ENCODE data around the gene DRAP1. TPM values are rescaled to one million over a fixed set of nuclear protein-coding genes. Genes with fewer than 3 reads are reported as not detected.

DRAP1 gene
- total RNA-seq, 1 experiment from 2014 or later: 114 TPM

DNA sequence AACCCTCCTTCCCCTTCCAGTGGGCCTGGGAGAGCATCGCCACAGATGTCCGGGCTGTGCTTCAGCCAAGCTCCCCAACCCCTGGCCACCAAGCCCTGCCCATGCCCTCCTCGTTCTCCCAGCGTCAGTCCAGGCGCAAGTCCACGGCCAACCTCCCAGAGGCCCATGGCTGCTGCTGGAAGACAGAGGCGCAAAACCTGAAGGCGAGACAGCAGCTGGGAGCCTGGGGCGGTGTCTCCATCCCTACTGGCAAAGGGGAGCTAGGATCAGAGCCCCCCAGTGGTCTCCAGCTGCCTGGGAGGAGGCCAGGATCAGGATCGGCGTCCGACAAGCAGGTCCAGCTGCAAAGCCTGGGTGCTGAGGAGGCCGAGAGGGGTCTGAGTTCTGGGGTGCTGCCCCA is 27.9 kb downstream of the DRAP1 start (continued):
- TF ChIP-seq, protein P1, sequence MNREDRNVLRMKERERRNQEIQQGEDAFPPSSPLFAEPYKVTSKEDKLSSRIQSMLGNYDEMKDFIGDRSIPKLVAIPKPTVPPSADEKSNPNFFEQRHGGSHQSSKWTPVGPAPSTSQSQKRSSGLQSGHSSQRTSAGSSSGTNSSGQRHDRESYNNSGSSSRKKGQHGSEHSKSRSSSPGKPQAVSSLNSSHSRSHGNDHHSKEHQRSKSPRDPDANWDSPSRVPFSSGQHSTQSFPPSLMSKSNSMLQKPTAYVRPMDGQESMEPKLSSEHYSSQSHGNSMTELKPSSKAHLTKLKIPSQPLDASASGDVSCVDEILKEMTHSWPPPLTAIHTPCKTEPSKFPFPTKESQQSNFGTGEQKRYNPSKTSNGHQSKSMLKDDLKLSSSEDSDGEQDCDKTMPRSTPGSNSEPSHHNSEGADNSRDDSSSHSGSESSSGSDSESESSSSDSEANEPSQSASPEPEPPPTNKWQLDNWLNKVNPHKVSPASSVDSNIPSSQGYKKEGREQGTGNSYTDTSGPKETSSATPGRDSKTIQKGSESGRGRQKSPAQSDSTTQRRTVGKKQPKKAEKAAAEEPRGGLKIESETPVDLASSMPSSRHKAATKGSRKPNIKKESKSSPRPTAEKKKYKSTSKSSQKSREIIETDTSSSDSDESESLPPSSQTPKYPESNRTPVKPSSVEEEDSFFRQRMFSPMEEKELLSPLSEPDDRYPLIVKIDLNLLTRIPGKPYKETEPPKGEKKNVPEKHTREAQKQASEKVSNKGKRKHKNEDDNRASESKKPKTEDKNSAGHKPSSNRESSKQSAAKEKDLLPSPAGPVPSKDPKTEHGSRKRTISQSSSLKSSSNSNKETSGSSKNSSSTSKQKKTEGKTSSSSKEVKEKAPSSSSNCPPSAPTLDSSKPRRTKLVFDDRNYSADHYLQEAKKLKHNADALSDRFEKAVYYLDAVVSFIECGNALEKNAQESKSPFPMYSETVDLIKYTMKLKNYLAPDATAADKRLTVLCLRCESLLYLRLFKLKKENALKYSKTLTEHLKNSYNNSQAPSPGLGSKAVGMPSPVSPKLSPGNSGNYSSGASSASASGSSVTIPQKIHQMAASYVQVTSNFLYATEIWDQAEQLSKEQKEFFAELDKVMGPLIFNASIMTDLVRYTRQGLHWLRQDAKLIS (CRISPR knock-in tag; IDR thresholded peaks at IDR 0.05; ENCODE audit: borderline replicate concordance): no peak

DNA sequence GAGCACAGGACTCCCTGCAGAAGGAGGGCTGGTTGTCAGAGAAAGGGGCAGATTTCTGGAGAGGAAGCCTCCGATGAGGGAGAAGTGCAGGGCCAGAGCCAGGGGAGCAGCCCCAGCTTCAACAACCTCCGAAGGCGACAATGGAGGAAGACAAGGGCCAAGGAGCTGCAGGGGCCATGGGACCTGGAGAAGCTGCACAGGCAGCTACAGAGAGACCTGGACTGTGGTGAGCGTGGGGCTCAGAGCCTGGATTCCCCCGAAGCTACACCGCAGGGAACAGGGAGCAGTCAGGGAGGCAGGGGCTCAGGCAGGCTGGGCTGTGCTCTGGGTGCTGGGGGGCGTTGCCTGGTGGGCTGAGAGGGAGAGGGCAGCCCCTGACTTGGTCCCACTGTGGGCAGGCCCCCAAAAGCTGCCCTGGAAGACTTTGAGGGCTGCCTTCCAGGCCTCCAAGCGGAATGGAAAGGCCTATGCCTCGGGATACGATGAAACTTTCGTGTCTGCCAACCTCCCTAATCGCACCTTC is 28.4 kb downstream of the DRAP1 start:
- ChIA-PET POLR2A (interaction anchor here (1.0 kb wide), 1 partner anchor 47 kb away, joined by 3 read pairs; the partner anchor contains the start of gene FOSL1), CTCF (interaction anchor here (0.7 to 3.9 kb wide), 7 partner anchors 10 to 168 kb away, joined by 3 to 29 read pairs (median 7); partner anchors contain the start of genes AP5B1 and FIBP)
- TF ChIP-seq, protein P2, sequence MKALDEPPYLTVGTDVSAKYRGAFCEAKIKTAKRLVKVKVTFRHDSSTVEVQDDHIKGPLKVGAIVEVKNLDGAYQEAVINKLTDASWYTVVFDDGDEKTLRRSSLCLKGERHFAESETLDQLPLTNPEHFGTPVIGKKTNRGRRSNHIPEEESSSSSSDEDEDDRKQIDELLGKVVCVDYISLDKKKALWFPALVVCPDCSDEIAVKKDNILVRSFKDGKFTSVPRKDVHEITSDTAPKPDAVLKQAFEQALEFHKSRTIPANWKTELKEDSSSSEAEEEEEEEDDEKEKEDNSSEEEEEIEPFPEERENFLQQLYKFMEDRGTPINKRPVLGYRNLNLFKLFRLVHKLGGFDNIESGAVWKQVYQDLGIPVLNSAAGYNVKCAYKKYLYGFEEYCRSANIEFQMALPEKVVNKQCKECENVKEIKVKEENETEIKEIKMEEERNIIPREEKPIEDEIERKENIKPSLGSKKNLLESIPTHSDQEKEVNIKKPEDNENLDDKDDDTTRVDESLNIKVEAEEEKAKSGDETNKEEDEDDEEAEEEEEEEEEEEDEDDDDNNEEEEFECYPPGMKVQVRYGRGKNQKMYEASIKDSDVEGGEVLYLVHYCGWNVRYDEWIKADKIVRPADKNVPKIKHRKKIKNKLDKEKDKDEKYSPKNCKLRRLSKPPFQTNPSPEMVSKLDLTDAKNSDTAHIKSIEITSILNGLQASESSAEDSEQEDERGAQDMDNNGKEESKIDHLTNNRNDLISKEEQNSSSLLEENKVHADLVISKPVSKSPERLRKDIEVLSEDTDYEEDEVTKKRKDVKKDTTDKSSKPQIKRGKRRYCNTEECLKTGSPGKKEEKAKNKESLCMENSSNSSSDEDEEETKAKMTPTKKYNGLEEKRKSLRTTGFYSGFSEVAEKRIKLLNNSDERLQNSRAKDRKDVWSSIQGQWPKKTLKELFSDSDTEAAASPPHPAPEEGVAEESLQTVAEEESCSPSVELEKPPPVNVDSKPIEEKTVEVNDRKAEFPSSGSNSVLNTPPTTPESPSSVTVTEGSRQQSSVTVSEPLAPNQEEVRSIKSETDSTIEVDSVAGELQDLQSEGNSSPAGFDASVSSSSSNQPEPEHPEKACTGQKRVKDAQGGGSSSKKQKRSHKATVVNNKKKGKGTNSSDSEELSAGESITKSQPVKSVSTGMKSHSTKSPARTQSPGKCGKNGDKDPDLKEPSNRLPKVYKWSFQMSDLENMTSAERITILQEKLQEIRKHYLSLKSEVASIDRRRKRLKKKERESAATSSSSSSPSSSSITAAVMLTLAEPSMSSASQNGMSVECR (CRISPR knock-in tag; IDR thresholded peaks at IDR 0.05; ENCODE audit: borderline replicate concordance): no peak
- TF ChIP-seq, protein P3, sequence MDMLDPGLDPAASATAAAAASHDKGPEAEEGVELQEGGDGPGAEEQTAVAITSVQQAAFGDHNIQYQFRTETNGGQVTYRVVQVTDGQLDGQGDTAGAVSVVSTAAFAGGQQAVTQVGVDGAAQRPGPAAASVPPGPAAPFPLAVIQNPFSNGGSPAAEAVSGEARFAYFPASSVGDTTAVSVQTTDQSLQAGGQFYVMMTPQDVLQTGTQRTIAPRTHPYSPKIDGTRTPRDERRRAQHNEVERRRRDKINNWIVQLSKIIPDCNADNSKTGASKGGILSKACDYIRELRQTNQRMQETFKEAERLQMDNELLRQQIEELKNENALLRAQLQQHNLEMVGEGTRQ (CRISPR knock-in tag; IDR thresholded peaks at IDR 0.05): no peak
- no peak for TF ChIP-seq MYBL2 (CRISPR knock-in tag; IDR thresholded peaks at IDR 0.05)
- TF ChIP-seq RELA (CRISPR knock-in tag; IDR thresholded peaks at IDR 0.05; ENCODE audit: borderline replicate concordance): no peak
- TF ChIP-seq EMX1 (CRISPR knock-in tag; IDR thresholded peaks at IDR 0.05): no peak
- TF ChIP-seq GABPB1 (CRISPR knock-in tag; IDR thresholded peaks at IDR 0.05): no peak
- TF ChIP-seq, protein P4, sequence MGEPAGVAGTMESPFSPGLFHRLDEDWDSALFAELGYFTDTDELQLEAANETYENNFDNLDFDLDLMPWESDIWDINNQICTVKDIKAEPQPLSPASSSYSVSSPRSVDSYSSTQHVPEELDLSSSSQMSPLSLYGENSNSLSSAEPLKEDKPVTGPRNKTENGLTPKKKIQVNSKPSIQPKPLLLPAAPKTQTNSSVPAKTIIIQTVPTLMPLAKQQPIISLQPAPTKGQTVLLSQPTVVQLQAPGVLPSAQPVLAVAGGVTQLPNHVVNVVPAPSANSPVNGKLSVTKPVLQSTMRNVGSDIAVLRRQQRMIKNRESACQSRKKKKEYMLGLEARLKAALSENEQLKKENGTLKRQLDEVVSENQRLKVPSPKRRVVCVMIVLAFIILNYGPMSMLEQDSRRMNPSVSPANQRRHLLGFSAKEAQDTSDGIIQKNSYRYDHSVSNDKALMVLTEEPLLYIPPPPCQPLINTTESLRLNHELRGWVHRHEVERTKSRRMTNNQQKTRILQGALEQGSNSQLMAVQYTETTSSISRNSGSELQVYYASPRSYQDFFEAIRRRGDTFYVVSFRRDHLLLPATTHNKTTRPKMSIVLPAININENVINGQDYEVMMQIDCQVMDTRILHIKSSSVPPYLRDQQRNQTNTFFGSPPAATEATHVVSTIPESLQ (CRISPR knock-in tag; IDR thresholded peaks at IDR 0.05): no peak
- TF ChIP-seq, protein P5, sequence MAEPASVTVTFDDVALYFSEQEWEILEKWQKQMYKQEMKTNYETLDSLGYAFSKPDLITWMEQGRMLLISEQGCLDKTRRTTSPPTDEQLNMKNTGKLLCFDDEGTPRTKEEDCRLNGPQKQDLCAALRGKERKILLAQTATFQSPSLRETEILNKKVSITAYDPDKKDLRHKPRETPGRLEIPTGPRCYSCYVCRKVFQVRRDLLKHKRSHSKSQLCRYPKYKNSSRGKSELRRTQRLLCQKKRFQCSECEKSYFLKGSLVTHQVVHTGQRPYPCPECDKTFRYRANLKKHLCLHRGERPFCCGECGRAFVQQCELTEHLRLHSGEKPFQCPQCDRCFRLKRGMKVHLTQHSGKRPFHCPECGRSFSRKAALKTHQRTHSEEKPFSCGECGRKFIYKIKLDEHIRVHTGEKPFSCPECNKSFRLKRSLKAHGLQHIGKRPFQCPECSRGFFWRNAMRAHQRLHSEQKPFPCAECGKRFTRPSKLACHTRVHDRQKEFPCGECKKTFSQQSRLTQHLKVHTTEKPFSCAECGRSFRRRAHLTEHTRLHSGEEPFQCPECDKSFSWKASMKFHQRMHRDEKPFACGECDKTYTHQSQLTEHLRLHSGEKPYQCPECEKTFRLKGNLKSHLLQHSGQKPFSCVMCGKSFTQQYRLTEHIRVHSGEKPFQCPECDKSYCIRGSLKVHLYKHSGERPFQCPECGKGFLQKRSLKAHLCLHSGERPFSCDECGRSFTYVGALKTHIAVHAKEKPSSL (CRISPR knock-in tag; conservative IDR thresholded peaks at IDR 0.05): no peak
- no peak for TF ChIP-seq FOXP1 (CRISPR knock-in tag; IDR thresholded peaks at IDR 0.05; ENCODE audit: borderline replicate concordance)
- TF ChIP-seq, protein P6, sequence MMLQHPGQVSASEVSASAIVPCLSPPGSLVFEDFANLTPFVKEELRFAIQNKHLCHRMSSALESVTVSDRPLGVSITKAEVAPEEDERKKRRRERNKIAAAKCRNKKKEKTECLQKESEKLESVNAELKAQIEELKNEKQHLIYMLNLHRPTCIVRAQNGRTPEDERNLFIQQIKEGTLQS (CRISPR knock-in tag; conservative IDR thresholded peaks at IDR 0.05): no peak
- TF ChIP-seq IRF2 (CRISPR knock-in tag; IDR thresholded peaks at IDR 0.05; ENCODE audit: borderline replicate concordance, low read depth): no peak
- TF ChIP-seq, protein P7, sequence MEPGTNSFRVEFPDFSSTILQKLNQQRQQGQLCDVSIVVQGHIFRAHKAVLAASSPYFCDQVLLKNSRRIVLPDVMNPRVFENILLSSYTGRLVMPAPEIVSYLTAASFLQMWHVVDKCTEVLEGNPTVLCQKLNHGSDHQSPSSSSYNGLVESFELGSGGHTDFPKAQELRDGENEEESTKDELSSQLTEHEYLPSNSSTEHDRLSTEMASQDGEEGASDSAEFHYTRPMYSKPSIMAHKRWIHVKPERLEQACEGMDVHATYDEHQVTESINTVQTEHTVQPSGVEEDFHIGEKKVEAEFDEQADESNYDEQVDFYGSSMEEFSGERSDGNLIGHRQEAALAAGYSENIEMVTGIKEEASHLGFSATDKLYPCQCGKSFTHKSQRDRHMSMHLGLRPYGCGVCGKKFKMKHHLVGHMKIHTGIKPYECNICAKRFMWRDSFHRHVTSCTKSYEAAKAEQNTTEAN (CRISPR knock-in tag; IDR thresholded peaks at IDR 0.05): no peak
- no peak for TF ChIP-seq ELF4 (CRISPR knock-in tag; IDR thresholded peaks at IDR 0.05; ENCODE audit: low read depth)
- TF ChIP-seq, protein P8, sequence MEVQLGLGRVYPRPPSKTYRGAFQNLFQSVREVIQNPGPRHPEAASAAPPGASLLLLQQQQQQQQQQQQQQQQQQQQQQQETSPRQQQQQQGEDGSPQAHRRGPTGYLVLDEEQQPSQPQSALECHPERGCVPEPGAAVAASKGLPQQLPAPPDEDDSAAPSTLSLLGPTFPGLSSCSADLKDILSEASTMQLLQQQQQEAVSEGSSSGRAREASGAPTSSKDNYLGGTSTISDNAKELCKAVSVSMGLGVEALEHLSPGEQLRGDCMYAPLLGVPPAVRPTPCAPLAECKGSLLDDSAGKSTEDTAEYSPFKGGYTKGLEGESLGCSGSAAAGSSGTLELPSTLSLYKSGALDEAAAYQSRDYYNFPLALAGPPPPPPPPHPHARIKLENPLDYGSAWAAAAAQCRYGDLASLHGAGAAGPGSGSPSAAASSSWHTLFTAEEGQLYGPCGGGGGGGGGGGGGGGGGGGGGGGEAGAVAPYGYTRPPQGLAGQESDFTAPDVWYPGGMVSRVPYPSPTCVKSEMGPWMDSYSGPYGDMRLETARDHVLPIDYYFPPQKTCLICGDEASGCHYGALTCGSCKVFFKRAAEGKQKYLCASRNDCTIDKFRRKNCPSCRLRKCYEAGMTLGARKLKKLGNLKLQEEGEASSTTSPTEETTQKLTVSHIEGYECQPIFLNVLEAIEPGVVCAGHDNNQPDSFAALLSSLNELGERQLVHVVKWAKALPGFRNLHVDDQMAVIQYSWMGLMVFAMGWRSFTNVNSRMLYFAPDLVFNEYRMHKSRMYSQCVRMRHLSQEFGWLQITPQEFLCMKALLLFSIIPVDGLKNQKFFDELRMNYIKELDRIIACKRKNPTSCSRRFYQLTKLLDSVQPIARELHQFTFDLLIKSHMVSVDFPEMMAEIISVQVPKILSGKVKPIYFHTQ (CRISPR knock-in tag; IDR thresholded peaks at IDR 0.05): no peak
- no peak for TF ChIP-seq ESRRA (CRISPR knock-in tag; IDR thresholded peaks at IDR 0.05; ENCODE audit: borderline replicate concordance)
- no peak for TF ChIP-seq ZNF121 (CRISPR knock-in tag; IDR thresholded peaks at IDR 0.05)

More for the DNA sequence above, 28.4 kb downstream of the DRAP1 start:
- Mint-ChIP-seq H3K27me3 (ENCODE audit: low read depth) (no peaks in the 10 kb centered on the region), H3K9me3 (no peaks in the 10 kb centered on the region), H3K36me3 (no peaks in the 10 kb centered on the region), H3K27ac (peak overlapping the region; percentile 47), H3K4me1 (peaks cover 31% of the 10 kb centered on the region), H3K4me3 (no peak overlapping the region)
- no peak for DNase-seq (ENCODE audit: low spot score)
- ATAC-seq: no peak
